ENCODE results near the gene TSPEAR. TPM values are rescaled to one million over a fixed set of nuclear protein-coding genes. Genes with fewer than 3 reads are reported as not detected.

The TSPEAR gene
- total RNA-seq, 2 experiments from 2014 or later = not detected

GRCh38 chr21:44530221-44530902 lies 181.0 kb downstream of the TSPEAR start:
- Histone ChIP-seq H3K27ac (ENCODE audit: low read depth, low read length, poor library complexity, severe bottlenecking) (no peak overlapping the region), H3K9me3 (ENCODE audit: low read length) (no peaks in the 10 kb centered on the region), H3K36me3 (ENCODE audit: insufficient read depth, low read length) (no peaks in the 10 kb centered on the region), H3K4me2 (ENCODE audit: low read length) (no peak overlapping the region), H3K4me3 (ENCODE audit: low read depth, low read length, poor library complexity, severe bottlenecking) (no peak overlapping the region), H4K20me1 (ENCODE audit: insufficient read depth, low read length) (no peaks in the 10 kb centered on the region), H3K79me2 (ENCODE audit: insufficient read depth, low read depth, low read length) (no peaks in the 10 kb centered on the region), H3K4me1 (ENCODE audit: insufficient read depth, low read length, poor library complexity, severe bottlenecking) (no peaks in the 10 kb centered on the region), H3K9me2 (ENCODE audit: insufficient read depth, low read length) (no peaks in the 10 kb centered on the region), H2AFZ (ENCODE audit: low read length) (no peak overlapping the region)
- ChIA-PET POLR2A (no interaction called here), CTCF (ENCODE audit: unreplicated experiment) (interaction anchor here (0.5 kb wide), 1 partner anchor 71 kb away, joined by 3 read pairs; no protein-coding TSS in a partner anchor)
- BruUV-seq (replicated peaks) = no TSS peak
- TF ChIP-seq CTCF (conservative IDR thresholded peaks at IDR 0.05; ENCODE audit: low read length) = no peak
- TF ChIP-seq EZH2phosphoT487 (IDR thresholded peaks at IDR 0.05; ENCODE audit: borderline replicate concordance, low read depth, low read length) = no peak
- intact Hi-C loops (cut with micrococcal nuclease; ENCODE audit: unreplicated experiment) = no loop called here
- DNase-seq (ENCODE audit: low spot score) = no peak

GRCh38 chr21:44529503-44530125 lies 181.8 kb downstream of the TSPEAR start:
- Histone ChIP-seq H3K27ac (ENCODE audit: low read depth, low read length, poor library complexity, severe bottlenecking) (no peak overlapping the region), H3K36me3 (ENCODE audit: insufficient read depth, low read length) (no peaks in the 10 kb centered on the region), H3K4me2 (ENCODE audit: low read length) (no peak overlapping the region), H4K20me1 (ENCODE audit: insufficient read depth, low read length) (no peaks in the 10 kb centered on the region), H3K9me2 (ENCODE audit: insufficient read depth, low read length) (no peaks in the 10 kb centered on the region), H3K79me2 (ENCODE audit: insufficient read depth, low read depth, low read length) (no peaks in the 10 kb centered on the region), H3K4me3 (ENCODE audit: low read depth, low read length, poor library complexity, severe bottlenecking) (no peak overlapping the region), H3K9me3 (ENCODE audit: low read length) (no peaks in the 10 kb centered on the region), H2AFZ (ENCODE audit: low read length) (no peak overlapping the region), H3K4me1 (ENCODE audit: insufficient read depth, low read length, poor library complexity, severe bottlenecking) (no peaks in the 10 kb centered on the region)
- no TSS peak for BruUV-seq (replicated peaks)
- POLR2A ChIA-PET = no interaction called here
- TF ChIP-seq CTCF (conservative IDR thresholded peaks at IDR 0.05; ENCODE audit: low read length) (no peak), EZH2phosphoT487 (IDR thresholded peaks at IDR 0.05; ENCODE audit: borderline replicate concordance, low read depth, low read length) (no peak)
- CTCF ChIA-PET (ENCODE audit: unreplicated experiment) = interaction anchor here (0.5 kb wide), 1 partner anchor 71 kb away, joined by 3 read pairs; no protein-coding TSS in a partner anchor
- intact Hi-C loops (cut with micrococcal nuclease; ENCODE audit: unreplicated experiment) = no loop called here
- DNase-seq (ENCODE audit: low spot score) = no peak

GRCh38 chr21:44529011-44529421 lies 182.4 kb downstream of the TSPEAR start:
- no peak overlapping the region for H2AFZ ChIP-seq (ENCODE audit: low read length)
- H3K27ac ChIP-seq (ENCODE audit: low read depth, low read length, poor library complexity, severe bottlenecking) = no peak overlapping the region
- H3K9me2 ChIP-seq (ENCODE audit: insufficient read depth, low read length) = no peaks in the 10 kb centered on the region
- intact Hi-C loops (cut with micrococcal nuclease; ENCODE audit: unreplicated experiment) = no loop called here
- H3K4me1 ChIP-seq (ENCODE audit: insufficient read depth, low read length, poor library complexity, severe bottlenecking) = no peaks in the 10 kb centered on the region
- no peak overlapping the region for H3K4me3 ChIP-seq (ENCODE audit: low read depth, low read length, poor library complexity, severe bottlenecking)
- ChIA-PET CTCF (ENCODE audit: unreplicated experiment) (no interaction called here), POLR2A (no interaction called here)
- TF ChIP-seq EZH2phosphoT487 (IDR thresholded peaks at IDR 0.05; ENCODE audit: borderline replicate concordance, low read depth, low read length) (no peak), CTCF (conservative IDR thresholded peaks at IDR 0.05; ENCODE audit: low read length) (no peak)
- H3K9me3 ChIP-seq (ENCODE audit: low read length) = no peaks in the 10 kb centered on the region; the same call in 1 of the 2 replicates
- no peak for DNase-seq (ENCODE audit: low spot score)
- H4K20me1 ChIP-seq (ENCODE audit: insufficient read depth, low read length) = no peaks in the 10 kb centered on the region
- H3K36me3 ChIP-seq (ENCODE audit: insufficient read depth, low read length) = no peaks in the 10 kb centered on the region
- no peaks in the 10 kb centered on the region for H3K79me2 ChIP-seq (ENCODE audit: insufficient read depth, low read depth, low read length)
- H3K4me2 ChIP-seq (ENCODE audit: low read length) = no peak overlapping the region
- BruUV-seq (replicated peaks) = no TSS peak

Measured in OCI-LY7 (cell line).